Thyroid gland (tissue), 4 donors: ENCODE measurements around the gene ZNF280A. TPM values are rescaled to one million over a fixed set of nuclear protein-coding genes. Genes with fewer than 3 reads are reported as not detected.

Experiments used
- DNase-seq, 2 donors: peaks; one replicate each; pipeline ENCODE4 v3.0.0-alpha.2; 2019
- H3K27ac ChIP-seq, 3 donors: fragments of 200-600 bp; sonication (generic); 1 replicate in 2 of 3; 2 replicates in 1 of 3; pipeline ENCODE4 v1.5.1; 2016 to 2019; ENCODE audit warnings: mild to moderate bottlenecking in 1 of 3, moderate library complexity in 1 of 3
- H3K27me3 ChIP-seq: fragments of 200-600 bp; sonication (generic); one replicate; pipeline ENCODE4 v1.5.1; 2019
- H3K36me3 ChIP-seq, 2 donors: fragments of 200-600 bp; sonication (generic); one replicate each; pipeline ENCODE4 v1.5.1; 2016 to 2019
- H3K4me1 ChIP-seq, 2 donors: fragments of 200-600 bp; sonication (generic); one replicate each; pipeline ENCODE4 v1.5.1; 2017 to 2019
- H3K4me3 ChIP-seq, 3 donors: fragments of 200-600 bp; sonication (generic); replicated peaks in 1 of 3; 1 replicate in 2 of 3; 2 replicates in 1 of 3; pipeline ENCODE4 v1.5.1; 2016; ENCODE audit warnings: mild to moderate bottlenecking in 1 of 3
- H3K9me3 ChIP-seq: fragments of 200-600 bp; sonication (generic); one replicate; pipeline ENCODE4 v1.5.1; 2017
- POLR2A ChIP-seq, 2 donors: fragments of 450-650 bp; IDR thresholded peaks; one replicate each; pipeline ENCODE4 v1.6.1; 2017; ENCODE audit warnings: antibody characterized with exemption in 2 of 2, mild to moderate bottlenecking in 2 of 2, moderate library complexity in 1 of 2
- WGBS, 2 donors: methylation state at CpG; one replicate each; pipeline ENCODE4 v1.1.5; 2017; 5-methylcytosine and 5-hydroxymethylcytosine counted together
- intact Hi-C: fragments of 100-400 bp; cut with DNase I; formaldehyde crosslinking; loops from one replicate; pipeline ENCODE4 v1.15.1; 2023
- total RNA-seq, 4 donors: library from RNA; depleted of rRNA; stranded (reverse); fragments of >200 nt; gene quantifications; one replicate each; pipeline ENCODE4 v1.2.3, GENCODE V29; 2016
- TF ChIP-seq, protein P1 (sequence below), 6 experiments: fragments of 200-600 bp in 3 of 6; fragments of 450-650 bp in 3 of 6; sonication (generic) in 3 of 6; IDR thresholded peaks; one replicate each; pipeline ENCODE4 v1.5.1; 2016 to 2019; ENCODE audit warnings: antibody characterized with exemption in 6 of 6, mild to moderate bottlenecking in 2 of 6, inconsistent platforms in 1 of 6, moderate library complexity in 1 of 6

ZNF280A gene
- total RNA-seq, 4 donors from 2014 or later, result not detected

DNA sequence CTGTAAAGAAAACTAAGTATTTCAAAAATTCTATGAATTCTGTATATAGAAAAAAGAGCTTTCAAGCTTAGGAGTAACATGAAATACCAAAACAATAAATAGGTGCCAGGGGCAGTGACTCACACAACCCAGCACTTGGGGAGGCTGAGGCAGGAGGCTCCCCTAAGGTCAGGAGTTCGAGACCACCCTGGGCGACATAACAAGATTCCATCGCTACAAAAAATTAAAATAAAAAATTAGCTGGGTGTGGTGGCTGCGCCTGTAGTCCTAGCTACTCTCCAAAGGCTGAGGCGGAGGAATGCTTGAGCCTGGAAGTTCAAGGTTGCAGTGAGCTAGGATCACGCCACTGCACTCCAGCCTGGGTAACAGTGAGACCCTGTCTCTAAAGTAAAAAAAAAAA, 33.0 kb downstream of the ZNF280A start:
- H3K9me3 ChIP-seq, result no peaks in the 10 kb centered on the region
- no peak for DNase-seq
- peaks cover 0 to 3% of the 10 kb centered on the region in 2 donors for H3K36me3 ChIP-seq
- intact Hi-C loops, result no loop called here
- H3K27ac ChIP-seq, result no peak overlapping the region
- H3K4me1 ChIP-seq, result no peaks in the 10 kb centered on the region
- H3K4me3 ChIP-seq, result no peak overlapping the region
- 91 to 97% methylated on average over 6 of the region's 6 CpGs for WGBS, 2 donors
- H3K27me3 ChIP-seq, result no peaks in the 10 kb centered on the region
- TF ChIP-seq, protein P1, sequence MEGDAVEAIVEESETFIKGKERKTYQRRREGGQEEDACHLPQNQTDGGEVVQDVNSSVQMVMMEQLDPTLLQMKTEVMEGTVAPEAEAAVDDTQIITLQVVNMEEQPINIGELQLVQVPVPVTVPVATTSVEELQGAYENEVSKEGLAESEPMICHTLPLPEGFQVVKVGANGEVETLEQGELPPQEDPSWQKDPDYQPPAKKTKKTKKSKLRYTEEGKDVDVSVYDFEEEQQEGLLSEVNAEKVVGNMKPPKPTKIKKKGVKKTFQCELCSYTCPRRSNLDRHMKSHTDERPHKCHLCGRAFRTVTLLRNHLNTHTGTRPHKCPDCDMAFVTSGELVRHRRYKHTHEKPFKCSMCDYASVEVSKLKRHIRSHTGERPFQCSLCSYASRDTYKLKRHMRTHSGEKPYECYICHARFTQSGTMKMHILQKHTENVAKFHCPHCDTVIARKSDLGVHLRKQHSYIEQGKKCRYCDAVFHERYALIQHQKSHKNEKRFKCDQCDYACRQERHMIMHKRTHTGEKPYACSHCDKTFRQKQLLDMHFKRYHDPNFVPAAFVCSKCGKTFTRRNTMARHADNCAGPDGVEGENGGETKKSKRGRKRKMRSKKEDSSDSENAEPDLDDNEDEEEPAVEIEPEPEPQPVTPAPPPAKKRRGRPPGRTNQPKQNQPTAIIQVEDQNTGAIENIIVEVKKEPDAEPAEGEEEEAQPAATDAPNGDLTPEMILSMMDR (IDR thresholded peaks at IDR 0.05), result no peak
- TF ChIP-seq POLR2A (IDR thresholded peaks at IDR 0.05), result no peak

DNA sequence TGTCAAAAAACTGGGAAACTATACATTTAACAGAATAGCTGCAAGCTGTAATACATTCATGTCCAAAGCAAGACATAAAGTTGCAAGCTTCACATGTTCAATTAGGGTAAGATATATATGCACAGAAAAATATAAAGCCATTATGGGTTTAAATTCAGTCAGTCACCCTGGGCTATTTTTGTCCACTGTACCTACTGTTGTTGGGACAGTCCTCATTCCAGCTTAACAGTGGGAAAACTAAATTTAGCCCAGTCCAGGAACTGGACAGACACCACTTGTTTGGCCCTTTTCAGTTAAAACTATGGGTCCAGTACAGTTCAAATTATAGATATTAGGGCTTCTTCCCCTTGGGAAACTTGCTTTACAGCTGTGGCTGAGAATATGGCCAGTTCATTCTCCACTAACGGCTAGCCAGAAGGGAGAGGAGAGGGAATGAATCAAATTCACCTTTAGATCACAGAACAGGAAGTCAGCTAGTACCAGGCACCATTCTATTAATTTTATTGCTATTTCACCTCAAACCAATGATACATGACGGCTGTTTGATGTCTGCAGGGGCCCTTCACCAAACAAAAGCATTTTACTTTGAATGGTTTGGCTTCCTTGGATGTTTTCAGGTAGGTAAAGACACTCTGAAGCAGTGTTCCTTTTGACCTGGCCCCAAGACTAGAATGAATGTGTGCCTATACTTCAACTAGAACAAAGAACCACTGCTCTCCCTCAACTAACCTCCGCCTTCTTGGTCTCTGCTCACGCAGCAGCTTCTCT, 33.8 kb downstream of the ZNF280A start:
- Histone ChIP-seq H3K4me3 (no peak overlapping the region), H3K9me3 (no peaks in the 10 kb centered on the region), H3K36me3 (peaks cover 0 to 3% of the 10 kb centered on the region in 2 donors), H3K27me3 (no peaks in the 10 kb centered on the region), H3K27ac (no peak overlapping the region), H3K4me1 (no peaks in the 10 kb centered on the region)
- intact Hi-C loops, result no loop called here
- DNase-seq, result no peak
- TF ChIP-seq, protein P1 (IDR thresholded peaks at IDR 0.05), result no peak
- no peak for TF ChIP-seq POLR2A (IDR thresholded peaks at IDR 0.05)
- WGBS, 2 donors, result 92 to 94% methylated on average over 4 of the region's 4 CpGs

DNA sequence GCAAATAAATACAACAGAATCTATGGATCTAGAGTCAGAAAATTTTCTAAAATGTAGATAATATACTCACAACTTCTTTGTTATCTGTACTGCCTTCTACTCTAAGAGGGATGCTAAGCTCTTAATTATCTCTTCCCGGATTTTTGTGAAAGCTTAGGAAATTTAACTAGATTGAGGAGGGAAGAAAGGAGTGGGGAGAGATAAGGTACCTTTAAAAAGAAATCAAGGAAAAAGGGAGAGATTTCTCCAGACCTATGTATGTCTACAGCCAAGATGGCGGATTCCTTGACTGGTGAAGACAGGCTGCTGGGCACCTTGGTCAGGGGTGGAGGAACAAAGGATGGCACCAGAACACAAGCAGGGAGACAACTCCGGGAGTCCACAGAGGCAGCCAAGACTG, 34.5 kb downstream of the ZNF280A start:
- no peak for TF ChIP-seq POLR2A (IDR thresholded peaks at IDR 0.05)
- TF ChIP-seq, protein P1 (IDR thresholded peaks at IDR 0.05), result no peak
- H3K27me3 ChIP-seq, result no peaks in the 10 kb centered on the region
- H3K36me3 ChIP-seq, result peaks cover 0 to 3% of the 10 kb centered on the region in 2 donors
- H3K4me3 ChIP-seq, result no peak overlapping the region
- 94 to 96% methylated on average over 3 of the region's 3 CpGs for WGBS, 2 donors
- H3K9me3 ChIP-seq, result no peaks in the 10 kb centered on the region
- no peaks in the 10 kb centered on the region for H3K4me1 ChIP-seq
- no peak overlapping the region for H3K27ac ChIP-seq
- intact Hi-C loops, result no loop called here
- no peak for DNase-seq

DNA sequence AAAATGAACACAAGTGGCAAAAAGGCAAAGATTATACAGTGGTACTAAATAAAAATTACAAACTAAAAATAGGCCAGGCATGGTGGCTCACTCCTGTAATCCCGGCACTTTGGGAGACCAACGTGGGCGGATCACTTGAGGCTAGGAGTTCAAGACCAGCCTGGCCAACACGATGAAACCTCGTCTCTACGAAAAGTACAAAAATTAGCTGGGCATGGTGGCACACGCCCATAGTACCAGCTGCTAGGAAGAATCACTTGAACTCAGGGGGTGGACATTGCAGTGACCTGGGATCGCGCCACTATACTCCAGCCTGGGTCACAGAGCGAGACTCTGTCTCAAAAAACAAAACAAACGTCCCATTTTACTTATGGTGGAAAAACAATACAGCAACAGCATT, 36.0 kb downstream of the ZNF280A start:
- H3K27me3 ChIP-seq, result no peaks in the 10 kb centered on the region
- intact Hi-C loops, result no loop called here
- 94 to 95% methylated on average over 11 of the region's 11 CpGs for WGBS, 2 donors
- no peak for DNase-seq
- H3K4me3 ChIP-seq, result no peak overlapping the region
- no peak overlapping the region for H3K27ac ChIP-seq
- H3K9me3 ChIP-seq, result no peaks in the 10 kb centered on the region
- no peaks in the 10 kb centered on the region for H3K4me1 ChIP-seq
- no peak for TF ChIP-seq POLR2A (IDR thresholded peaks at IDR 0.05)
- TF ChIP-seq, protein P1 (IDR thresholded peaks at IDR 0.05), result no peak
- peaks cover 0 to 3% of the 10 kb centered on the region in 2 donors for H3K36me3 ChIP-seq

DNA sequence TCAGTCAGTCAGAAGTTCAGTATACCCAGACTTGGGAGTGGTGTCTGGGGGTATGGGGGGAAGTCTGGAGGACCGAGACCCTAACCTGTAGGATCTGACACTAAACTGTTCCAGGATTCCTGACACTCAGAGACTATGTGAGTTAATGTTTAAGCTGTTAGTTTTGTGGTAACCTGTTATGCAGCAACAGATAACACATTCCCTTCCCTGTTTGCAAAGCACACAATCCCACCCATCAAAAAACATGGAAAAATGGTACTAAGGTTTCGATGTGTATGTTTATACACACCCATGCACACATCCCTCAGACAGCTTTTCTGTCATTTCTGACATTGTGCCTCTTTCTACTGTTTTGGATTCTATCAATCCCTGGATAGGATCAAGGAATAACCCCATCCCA, 39.1 kb downstream of the ZNF280A start:
- Histone ChIP-seq H3K27me3 (no peaks in the 10 kb centered on the region), H3K27ac (no peak overlapping the region), H3K36me3 (no peaks in the 10 kb centered on the region), H3K4me3 (no peak overlapping the region), H3K9me3 (no peaks in the 10 kb centered on the region), H3K4me1 (no peaks in the 10 kb centered on the region)
- intact Hi-C loops, result no loop called here
- DNase-seq, result no peak
- TF ChIP-seq, protein P1 (IDR thresholded peaks at IDR 0.05), result no peak
- TF ChIP-seq POLR2A (IDR thresholded peaks at IDR 0.05), result no peak
- 89 to 93% methylated on average over 2 of the region's 2 CpGs for WGBS, 2 donors
